Dedifferentiated amniotic fluid mesenchymal stem cell (primary cell): ENCODE measurements around the gene CHST7.
"Not testable (repeated sequence)": the region's sequence is repeated elsewhere in the genome, so short reads cannot be mapped to it uniquely, and the experiment has no call there.

Experiments used
- DNase-seq: peaks from one replicate; pipeline ENCODE4 v3.0.0-alpha.2; 2016; ENCODE audit errors: extremely low spot score

CHST7 gene, protein sequence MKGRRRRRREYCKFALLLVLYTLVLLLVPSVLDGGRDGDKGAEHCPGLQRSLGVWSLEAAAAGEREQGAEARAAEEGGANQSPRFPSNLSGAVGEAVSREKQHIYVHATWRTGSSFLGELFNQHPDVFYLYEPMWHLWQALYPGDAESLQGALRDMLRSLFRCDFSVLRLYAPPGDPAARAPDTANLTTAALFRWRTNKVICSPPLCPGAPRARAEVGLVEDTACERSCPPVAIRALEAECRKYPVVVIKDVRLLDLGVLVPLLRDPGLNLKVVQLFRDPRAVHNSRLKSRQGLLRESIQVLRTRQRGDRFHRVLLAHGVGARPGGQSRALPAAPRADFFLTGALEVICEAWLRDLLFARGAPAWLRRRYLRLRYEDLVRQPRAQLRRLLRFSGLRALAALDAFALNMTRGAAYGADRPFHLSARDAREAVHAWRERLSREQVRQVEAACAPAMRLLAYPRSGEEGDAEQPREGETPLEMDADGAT

DNA sequence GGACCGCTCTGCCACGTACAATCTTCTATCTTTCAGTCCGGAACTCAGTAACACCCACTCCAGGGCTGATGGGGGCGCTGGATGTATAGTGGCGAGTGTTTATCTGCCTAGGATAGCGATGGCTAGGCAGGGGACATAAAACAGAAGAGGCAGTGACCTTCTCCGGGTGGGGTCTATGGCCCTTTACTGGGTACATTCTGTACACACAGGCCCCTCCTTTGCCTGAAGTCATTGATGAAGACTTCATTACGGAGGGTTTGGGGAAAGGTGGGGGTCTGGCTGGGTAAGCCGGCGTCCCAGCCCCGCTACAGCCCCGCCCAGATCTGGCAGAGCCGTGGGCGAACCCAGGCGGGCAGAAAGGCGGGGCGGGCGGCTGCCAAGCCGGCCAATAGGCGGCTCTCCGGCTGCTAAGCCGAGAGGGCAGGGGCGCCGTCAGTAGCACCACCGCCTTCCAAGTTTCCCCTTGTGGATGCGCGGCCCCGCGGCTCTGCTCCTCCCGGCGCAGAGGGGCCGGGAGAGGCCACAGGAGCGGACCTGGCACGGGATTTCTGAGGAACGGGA is at the start of gene CHST7:
CHST7 (plus strand) TSS at position 435 of the 561 bp plus-strand sequence. CDS start 167 bp downstream, outside the sequence.
- DNase-seq: peak; percentile 30

- DNase-seq: not testable (repeated sequence)
Observed at GRCh38 chrX:46528640-46529039, 44.9 kb upstream of the CHST7 start.

DNA sequence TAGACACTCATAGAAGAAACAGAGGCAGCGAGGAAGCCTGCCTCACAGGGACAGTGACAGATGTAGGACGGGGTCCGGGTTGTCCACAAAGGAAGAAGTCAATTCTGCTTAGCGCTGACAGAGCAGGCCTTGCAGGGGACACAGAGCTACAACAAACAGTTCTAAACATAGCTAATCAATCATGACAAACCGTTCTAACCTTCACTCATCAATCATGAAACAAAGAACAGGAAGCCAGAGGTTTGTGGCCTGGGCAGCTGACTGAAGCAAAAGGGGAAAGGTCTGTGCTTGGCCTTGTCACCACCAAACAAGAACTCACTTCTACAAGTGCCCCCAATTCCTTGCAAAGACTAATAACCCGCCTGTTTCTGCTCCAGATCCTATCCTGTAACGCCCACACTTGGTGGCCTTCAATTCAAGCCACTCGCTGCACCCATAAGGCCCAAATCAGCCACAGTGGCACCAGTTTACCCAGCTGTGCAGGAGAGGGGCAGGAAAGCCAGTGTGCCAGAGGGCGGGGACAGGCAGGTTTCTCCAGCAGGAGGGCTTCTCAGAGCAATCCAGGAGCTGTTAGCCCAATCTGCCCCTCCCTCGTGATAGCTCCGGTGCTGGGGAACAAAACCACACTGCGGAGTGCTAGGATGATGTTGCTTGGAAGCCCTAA is 43.7 kb upstream of the CHST7 start:
- DNase-seq: not testable (repeated sequence)

DNA sequence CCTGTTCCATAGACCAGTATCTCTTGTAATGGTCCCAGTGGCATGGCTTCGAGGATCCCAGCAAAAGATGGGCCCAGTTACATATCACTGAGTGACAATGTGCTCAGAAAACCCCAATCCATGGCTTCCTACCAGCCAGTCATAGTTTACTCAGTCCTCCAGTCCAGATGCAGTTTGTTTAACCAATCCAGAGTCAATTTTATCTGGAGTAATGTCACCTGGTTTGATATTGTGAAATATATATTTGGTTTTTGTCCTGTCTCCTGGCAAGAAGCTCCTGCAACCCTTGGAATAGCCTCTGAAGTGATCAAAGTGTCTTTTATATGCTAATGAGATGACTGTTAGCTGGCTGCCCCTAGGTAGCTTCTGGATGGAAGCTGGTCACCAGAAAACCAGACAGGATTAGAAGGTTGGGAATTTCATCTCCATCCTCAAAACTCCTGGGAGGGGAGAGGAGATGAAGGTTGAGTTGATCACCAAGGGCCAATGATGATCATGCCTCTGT is 43.1 kb upstream of the CHST7 start:
- DNase-seq: not testable (repeated sequence)

- no peak for DNase-seq
Observed at GRCh38 chrX:46531442-46531841, 42.1 kb upstream of the CHST7 start.

DNA sequence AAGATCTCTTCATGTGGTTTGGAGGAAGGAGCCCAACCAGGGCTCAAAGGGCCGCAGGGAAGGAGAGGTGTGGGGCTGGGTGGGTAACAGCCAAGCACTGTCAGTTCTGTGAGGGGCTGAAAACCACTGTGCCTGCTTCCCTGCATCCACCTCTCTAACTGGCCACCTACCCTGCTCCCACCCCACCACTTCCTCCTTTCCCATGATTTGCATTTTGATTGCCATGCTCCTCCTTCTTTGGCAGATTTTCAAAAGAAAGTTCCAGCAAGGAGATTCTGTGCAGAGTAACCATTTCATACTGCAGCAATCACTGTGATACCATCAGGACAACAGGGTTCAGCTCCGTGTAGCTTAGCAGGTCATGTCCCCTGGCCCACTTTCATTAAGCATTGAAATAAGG is 30.1 kb upstream of the CHST7 start:
- DNase-seq: no peak

- not testable (repeated sequence) for DNase-seq
Observed at GRCh38 chrX:46544527-46544926, 29.0 kb upstream of the CHST7 start.

DNA sequence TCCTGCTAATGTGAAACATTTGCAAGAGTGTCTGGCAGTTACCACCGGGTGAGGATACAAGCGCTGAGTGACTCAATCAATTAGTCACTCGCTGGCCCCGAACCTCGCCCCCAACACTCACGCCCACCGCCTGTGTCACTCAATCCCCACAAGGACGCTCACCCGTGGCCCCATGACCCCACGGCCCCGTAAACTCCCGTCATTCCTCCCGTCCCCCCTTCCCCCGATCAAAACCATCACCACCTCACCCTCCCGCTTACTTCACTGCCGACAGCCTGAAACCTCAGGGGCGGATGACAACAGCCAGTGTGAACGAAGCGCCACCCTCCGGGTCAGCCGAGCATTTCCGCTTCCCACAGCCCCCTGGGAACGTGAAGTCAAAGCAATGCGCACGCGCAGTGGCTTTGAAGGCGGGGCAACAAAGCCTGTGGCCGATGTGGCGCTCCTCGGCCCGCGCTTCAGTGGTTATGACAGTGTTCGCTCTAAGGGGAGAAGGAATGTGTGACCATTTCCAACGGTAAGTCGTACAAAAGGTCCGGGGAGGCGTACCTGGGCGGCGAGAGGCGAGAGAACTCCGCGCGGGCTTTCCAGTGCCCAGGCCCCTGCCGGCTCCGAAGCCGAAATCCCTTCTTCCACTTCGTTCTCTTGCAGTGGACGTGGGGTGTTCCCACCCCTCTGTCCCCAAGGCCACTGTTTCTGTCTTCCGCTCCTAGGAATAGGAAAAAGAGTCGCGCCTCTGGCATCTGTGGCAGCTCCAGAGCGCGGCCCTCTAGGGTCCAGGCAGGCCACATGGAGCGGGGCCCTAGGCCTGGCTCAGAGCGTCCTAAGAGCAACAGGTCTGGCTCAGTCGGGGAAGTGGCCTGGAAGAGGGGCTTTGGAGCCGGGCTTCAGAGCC is 28.2 kb upstream of the CHST7 start, which contains the start of gene ZNF674:
ZNF674 (minus strand) TSS at position 311 of the 895 bp plus-strand sequence. CDS start 3,334 bp downstream, outside the sequence.
- peak; percentile 85 for DNase-seq

DNA sequence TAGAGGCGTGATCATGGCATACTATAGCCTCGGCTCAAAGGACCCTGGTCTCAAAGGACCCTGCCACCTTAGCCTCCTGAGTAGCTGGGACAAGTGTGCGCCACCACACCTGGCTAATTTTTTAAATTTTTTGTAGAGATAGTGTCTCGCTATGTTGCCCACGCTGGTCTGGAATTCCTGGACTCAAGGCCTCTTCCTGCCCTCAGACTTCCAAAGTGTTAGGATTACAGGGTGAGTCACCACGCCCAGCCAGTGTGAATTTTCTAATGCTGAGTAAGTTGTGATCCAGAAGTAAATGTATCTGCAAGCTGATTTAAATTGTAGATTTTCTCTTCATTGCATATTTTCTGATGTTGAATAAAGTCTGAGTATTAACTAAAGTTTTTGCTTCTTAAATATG is 25.7 kb upstream of the CHST7 start:
- DNase-seq: peak; percentile 36

- DNase-seq: no peak
Observed at GRCh38 chrX:46549914-46550313, 23.7 kb upstream of the CHST7 start.

GRCh38 chrX:46551494-46552128 is 22.0 kb upstream of the CHST7 start:
- DNase-seq: no peak

DNA sequence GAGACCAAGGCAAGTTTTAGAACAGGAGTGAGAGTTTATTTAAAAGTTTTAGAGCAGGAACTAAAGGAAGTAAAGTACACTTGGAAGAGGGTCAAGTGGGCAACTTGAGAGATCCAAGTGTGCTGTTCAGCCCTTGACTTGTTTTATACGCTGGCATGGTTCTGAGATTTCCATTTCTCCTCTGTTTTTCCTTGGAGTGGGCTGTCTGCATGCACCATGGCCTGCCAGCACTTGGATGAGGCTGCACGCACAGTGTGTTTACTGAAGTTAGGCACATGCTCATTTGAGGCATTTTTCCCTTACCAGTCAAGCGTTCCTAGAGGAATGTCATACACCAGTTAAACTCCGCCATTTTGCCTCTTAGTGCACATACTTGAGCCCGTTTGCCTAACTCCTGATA is 19.6 kb upstream of the CHST7 start:
- DNase-seq: no peak

DNA sequence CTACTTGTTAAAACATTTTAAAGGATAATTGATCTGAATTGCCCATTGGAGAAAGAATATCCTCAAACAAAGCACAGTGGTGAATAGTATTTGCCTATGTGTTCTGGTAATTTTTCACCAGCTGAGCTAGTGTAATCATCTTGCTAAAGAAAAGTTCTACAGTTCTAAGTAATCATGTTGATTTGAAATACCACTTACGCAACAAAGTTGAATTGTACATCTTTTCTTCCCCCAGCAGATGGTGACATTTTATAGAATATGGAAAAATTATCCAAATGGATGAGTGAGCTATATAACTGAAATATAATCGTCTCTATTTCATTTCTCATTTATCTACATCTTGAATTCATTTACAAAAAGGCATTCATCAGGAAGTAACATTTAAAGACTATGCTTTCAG is 18.6 kb upstream of the CHST7 start:
- peak; percentile 69 for DNase-seq

DNA sequence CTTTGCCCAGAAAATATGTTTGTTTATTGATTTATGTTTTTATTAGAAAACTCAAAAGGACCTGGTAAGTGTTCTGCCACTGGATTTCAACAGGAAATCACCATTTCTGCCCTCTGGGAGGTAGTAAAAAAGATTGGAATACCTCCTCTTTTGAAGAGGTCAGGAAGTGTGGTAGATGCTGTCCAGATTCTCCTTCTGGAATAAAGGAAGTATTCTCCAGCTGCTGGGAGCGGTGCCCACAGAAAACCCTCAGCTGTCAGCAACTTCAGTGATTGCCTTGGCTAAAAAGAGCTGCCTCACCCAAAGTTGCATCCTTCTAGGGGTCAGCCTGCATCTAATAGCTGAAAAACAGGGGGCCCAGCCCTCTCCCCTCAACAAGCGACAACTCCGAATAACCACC is 14.5 kb upstream of the CHST7 start:
- no peak for DNase-seq

- no peak for DNase-seq
Observed at GRCh38 chrX:46561824-46562657, 11.5 kb upstream of the CHST7 start.

- DNase-seq: no peak
Observed at GRCh38 chrX:46567388-46567787, 6.2 kb upstream of the CHST7 start.

DNA sequence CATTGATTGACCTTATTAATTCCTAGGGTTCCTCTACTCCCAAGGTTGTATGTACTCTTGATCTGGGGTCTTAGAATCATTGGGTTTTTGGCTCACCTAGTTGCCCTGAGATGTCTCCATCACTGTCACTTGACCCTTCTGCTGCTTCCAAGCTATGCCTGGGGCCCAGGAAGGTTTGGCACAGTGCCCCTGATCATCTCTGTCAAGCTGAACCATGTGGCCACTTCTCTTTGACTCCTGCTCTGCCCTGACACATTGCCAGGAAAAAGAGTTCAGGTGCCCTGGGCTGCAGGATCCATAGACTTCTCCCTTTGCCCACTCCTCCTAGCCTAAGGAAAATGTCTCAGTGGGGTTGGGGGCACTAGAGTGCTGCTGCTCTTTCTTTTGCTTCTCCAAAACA is 3.9 kb upstream of the CHST7 start:
- no peak for DNase-seq

GRCh38 chrX:46571423-46572339 is 1.9 kb upstream of the CHST7 start:
- DNase-seq: no peak
